GM12872 (cell line): ENCODE measurements around the gene TNS2.

Source experiments
- CTCF ChIP-seq: IDR thresholded peaks from 3 replicates; pipeline ENCODE4 v1.5.1; 2011; ENCODE audit warnings: low read depth, mild to moderate bottlenecking, low read length, moderate library complexity; ENCODE audit not compliant: insufficient read depth

TNS2 gene

DNA sequence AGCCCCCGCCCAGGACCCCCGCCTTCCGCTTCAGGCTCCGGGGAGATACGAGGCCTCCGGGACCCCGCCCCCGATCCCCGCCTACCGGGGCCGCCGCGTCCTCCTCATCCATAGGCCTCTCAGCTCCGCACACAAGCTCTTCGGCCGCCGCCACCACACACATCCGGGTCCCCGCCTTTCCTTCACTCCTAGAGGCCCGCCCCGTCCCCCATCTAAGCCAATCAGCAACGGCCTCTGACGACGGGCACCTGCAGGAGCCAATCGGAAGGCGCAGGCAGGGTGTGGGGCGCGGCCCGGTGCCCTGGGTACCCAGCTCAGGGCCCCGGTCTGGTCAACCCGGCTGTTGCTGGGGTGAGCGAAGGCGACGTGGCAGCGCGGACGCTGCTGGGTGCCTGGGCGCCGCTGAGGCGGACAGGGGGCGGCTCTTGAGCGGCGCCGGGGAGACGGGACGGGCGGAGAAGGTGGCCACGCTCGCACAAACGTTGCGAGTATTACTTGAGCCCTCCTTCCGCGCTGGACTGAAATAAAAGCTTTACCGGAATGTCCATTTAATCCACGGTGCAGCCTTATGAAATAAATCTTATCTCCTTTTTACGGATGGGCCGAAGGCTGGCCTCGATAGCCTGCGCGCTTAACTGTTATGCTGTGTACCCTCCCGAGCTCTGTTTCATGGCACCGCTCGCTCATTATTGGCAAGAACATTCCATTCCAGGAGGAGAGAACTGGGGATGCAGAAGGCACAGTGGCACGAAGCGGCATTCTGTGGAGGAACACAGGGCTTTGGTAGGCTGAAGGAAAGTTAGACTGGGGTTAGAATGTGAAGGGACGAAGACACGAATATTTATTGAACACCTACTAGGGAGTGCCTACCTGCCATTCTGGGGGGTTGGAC is 29.6 kb downstream of the TNS2 start, which contains the start of gene SPRYD3:
Gene SPRYD3 (minus strand): TSS at position 165 of the 892 bp plus-strand sequence. CDS start 57 bp downstream, at position 108.
- no peak for TF ChIP-seq CTCF

DNA sequence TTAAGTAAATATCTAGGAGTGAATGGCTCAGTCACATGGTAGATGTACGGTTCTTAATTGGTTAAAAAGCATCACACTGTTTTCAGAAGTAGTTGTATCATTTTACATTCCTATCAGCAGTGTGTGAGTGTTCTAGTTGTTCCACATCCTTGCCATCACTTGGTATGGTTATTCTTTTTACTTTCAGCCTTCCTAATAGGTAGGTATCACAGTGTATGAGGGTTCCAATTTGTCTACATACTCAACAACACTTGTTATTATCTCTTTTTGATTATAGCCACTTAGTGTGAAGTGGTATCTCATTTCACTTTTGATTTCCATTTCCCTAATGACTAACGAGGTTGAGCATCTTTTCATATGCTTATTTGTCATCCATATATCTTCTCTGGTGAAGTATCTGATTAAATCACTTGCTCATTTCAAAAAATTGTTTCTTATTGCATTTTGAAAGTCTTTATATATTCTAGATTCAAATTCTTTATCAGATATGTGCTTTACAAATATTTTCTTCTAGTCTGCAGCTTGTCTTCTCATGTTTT is 32.8 kb downstream of the TNS2 start:
- TF ChIP-seq CTCF = no peak

GRCh38 chr12:53086361-53086760 is 36.5 kb downstream of the TNS2 start:
- no peak for TF ChIP-seq CTCF

GRCh38 chr12:53090105-53090504 is 40.2 kb downstream of the TNS2 start:
- no peak for TF ChIP-seq CTCF

GRCh38 chr12:53090554-53090953 is 40.7 kb downstream of the TNS2 start:
- TF ChIP-seq CTCF = no peak

- no peak for TF ChIP-seq CTCF
Measured at GRCh38 chr12:53091756-53092155, 41.9 kb downstream of the TNS2 start.

- no peak for TF ChIP-seq CTCF
Measured at GRCh38 chr12:53093777-53094393, 44.0 kb downstream of the TNS2 start.
